Measurements from ENCODE around the gene APOL6. TPM values are rescaled to one million over a fixed set of nuclear protein-coding genes. Genes with fewer than 3 reads are reported as not detected.
"Not testable (repeated sequence)": the region's sequence is repeated elsewhere in the genome, so short reads cannot be mapped to it uniquely, and the experiment has no call there.

The APOL6 gene
- total RNA-seq, 2 donors from 2014 or later = 8.7 to 14.6 TPM

DNA sequence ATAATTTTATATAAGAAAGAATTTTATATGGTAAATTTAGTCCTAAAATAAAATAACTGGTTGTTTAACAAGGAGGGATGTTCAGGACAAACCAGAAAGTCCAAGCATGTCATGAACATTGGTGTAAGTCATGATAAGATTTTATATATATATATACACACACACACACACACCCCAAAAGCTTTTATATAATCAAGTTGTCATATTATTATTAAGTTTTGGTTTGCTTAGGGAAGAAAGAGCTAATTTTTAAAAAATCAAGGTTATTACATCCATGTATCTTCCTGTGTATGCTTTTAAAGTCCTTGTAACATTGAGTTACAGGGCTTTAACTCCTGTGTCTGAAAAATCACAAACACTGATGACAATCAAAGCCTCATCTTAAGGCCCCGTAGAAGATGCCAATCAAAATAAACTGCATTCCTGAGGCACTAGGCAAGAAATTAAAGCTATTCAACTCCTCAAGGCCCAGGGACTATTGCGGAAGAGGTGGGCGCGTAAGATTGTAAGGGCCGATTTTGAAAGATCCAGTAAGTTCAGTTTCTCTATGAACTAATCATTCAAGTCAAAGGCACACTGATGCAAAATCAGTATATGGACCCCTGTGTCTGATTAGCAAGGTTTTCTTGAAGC lies 16.8 kb downstream of the APOL6 start:
- H3K36me3 ChIP-seq = no peaks in the 10 kb centered on the region
- WGBS = 89% methylated on average over 5 of the region's 5 CpGs
- H3K4me1 ChIP-seq (replicated peaks) = no peaks in the 10 kb centered on the region
- H3K9me3 ChIP-seq = no peaks in the 10 kb centered on the region
- intact Hi-C loops (cut with DNase I) = no loop called here
- DNase-seq (ENCODE audit: low spot score) = no peak
- no peaks in the 10 kb centered on the region for H3K27me3 ChIP-seq (replicated peaks; ENCODE audit: insufficient read depth)
- H3K4me3 ChIP-seq = no peak overlapping the region
- H3K27ac ChIP-seq = no peak overlapping the region
- TF ChIP-seq POLR2AphosphoS5 (IDR thresholded peaks at IDR 0.05) = no peak
- no peak for TF ChIP-seq POLR2A (IDR thresholded peaks at IDR 0.05)
- TF ChIP-seq, protein P1, sequence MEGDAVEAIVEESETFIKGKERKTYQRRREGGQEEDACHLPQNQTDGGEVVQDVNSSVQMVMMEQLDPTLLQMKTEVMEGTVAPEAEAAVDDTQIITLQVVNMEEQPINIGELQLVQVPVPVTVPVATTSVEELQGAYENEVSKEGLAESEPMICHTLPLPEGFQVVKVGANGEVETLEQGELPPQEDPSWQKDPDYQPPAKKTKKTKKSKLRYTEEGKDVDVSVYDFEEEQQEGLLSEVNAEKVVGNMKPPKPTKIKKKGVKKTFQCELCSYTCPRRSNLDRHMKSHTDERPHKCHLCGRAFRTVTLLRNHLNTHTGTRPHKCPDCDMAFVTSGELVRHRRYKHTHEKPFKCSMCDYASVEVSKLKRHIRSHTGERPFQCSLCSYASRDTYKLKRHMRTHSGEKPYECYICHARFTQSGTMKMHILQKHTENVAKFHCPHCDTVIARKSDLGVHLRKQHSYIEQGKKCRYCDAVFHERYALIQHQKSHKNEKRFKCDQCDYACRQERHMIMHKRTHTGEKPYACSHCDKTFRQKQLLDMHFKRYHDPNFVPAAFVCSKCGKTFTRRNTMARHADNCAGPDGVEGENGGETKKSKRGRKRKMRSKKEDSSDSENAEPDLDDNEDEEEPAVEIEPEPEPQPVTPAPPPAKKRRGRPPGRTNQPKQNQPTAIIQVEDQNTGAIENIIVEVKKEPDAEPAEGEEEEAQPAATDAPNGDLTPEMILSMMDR (IDR thresholded peaks at IDR 0.05) = no peak

DNA sequence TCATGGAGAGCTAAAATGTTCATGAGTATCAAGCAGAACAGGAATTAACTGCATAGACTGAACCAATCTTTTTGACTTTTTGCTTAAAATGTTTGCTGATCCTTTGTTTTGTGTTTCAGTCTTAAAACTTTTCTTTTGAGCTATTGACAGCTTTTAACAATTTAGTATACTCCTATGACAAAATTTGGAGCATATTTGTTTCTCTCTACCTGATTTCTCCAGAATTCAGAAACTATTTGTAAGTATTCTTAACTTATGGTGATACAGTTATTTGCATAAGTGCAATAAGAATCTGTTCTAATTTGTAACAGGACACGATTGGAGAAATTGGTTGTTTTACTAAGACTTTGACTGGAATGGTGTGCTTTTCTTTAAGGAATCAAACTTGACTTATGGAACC lies 18.5 kb downstream of the APOL6 start:
- H3K9me3 ChIP-seq; DNase-seq (ENCODE audit: low spot score); intact Hi-C loops (cut with DNase I); H3K4me1 ChIP-seq (replicated peaks); H3K27ac ChIP-seq; H3K4me3 ChIP-seq; H3K27me3 ChIP-seq (replicated peaks; ENCODE audit: insufficient read depth); H3K36me3 ChIP-seq: not testable (repeated sequence)
- 97% methylated on average over 1 of the region's 1 CpG for WGBS

DNA sequence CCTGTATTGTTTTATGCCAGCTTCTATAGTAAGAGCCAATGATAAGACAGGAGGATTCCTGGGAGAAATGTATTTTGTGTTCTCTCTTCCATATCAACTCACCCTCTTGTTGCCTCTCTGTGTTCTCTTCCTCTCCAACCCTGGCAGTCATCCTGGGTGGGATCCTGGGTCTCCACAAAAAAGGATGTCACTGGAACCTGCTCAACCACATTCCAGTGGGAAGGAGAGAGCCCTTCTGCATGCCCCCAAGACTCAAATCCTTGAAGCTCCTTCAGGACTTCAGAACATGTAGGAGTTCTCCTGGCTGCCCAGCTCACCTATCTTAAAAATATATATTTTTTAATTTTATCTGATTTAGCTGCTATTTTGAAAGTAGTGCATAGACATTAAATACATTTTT lies 26.1 kb downstream of the APOL6 start:
- Histone ChIP-seq H3K36me3 (no peaks in the 10 kb centered on the region), H3K9me3 (no peaks in the 10 kb centered on the region), H3K4me3 (no peak overlapping the region), H3K27ac (no peak overlapping the region), H3K4me1 (replicated peaks) (no peaks in the 10 kb centered on the region), H3K27me3 (replicated peaks; ENCODE audit: insufficient read depth) (no peaks in the 10 kb centered on the region)
- TF ChIP-seq, protein P1 (IDR thresholded peaks at IDR 0.05) = no peak
- no peak for TF ChIP-seq POLR2A (IDR thresholded peaks at IDR 0.05)
- no peak for TF ChIP-seq POLR2AphosphoS5 (IDR thresholded peaks at IDR 0.05)
- intact Hi-C loops (cut with DNase I) = no loop called here
- no peak for DNase-seq (ENCODE audit: low spot score)

GRCh38 chr22:35676065-35676464 lies 27.8 kb downstream of the APOL6 start:
- DNase-seq (ENCODE audit: low spot score); intact Hi-C loops (cut with DNase I); H3K4me3 ChIP-seq; H3K4me1 ChIP-seq (replicated peaks); H3K9me3 ChIP-seq; H3K36me3 ChIP-seq; H3K27ac ChIP-seq; H3K27me3 ChIP-seq (replicated peaks; ENCODE audit: insufficient read depth): not testable (repeated sequence)
- 25% methylated on average over 1 of the region's 1 CpG for WGBS

GRCh38 chr22:35677460-35678187 lies 29.4 kb downstream of the APOL6 start:
- Histone ChIP-seq H3K27me3 (replicated peaks; ENCODE audit: insufficient read depth) (no peaks in the 10 kb centered on the region), H3K4me3 (no peak overlapping the region), H3K4me1 (replicated peaks) (no peaks in the 10 kb centered on the region), H3K36me3 (no peaks in the 10 kb centered on the region), H3K9me3 (no peaks in the 10 kb centered on the region), H3K27ac (no peak overlapping the region)
- 73% methylated on average over 7 of the region's 7 CpGs for WGBS
- DNase-seq (ENCODE audit: low spot score) = no peak
- TF ChIP-seq, protein P1 (IDR thresholded peaks at IDR 0.05) = no peak
- TF ChIP-seq POLR2A (IDR thresholded peaks at IDR 0.05) (no peak), POLR2AphosphoS5 (IDR thresholded peaks at IDR 0.05) (no peak)
- intact Hi-C loops (cut with DNase I) = no loop called here

GRCh38 chr22:35678836-35679235 lies 30.6 kb downstream of the APOL6 start:
- no peak overlapping the region for H3K27ac ChIP-seq
- no peaks in the 10 kb centered on the region for H3K27me3 ChIP-seq (replicated peaks; ENCODE audit: insufficient read depth)
- no peaks in the 10 kb centered on the region for H3K9me3 ChIP-seq
- 88% methylated on average over 2 of the region's 2 CpGs for WGBS
- no peaks in the 10 kb centered on the region for H3K4me1 ChIP-seq (replicated peaks)
- no peak overlapping the region for H3K4me3 ChIP-seq
- H3K36me3 ChIP-seq = no peaks in the 10 kb centered on the region
- TF ChIP-seq, protein P1 (IDR thresholded peaks at IDR 0.05) = no peak
- TF ChIP-seq POLR2AphosphoS5 (IDR thresholded peaks at IDR 0.05) (no peak), POLR2A (IDR thresholded peaks at IDR 0.05) (no peak)
- intact Hi-C loops (cut with DNase I) = no loop called here
- no peak for DNase-seq (ENCODE audit: low spot score)

- H3K4me1 ChIP-seq (replicated peaks); H3K27ac ChIP-seq; H3K36me3 ChIP-seq; H3K4me3 ChIP-seq; H3K27me3 ChIP-seq (replicated peaks; ENCODE audit: insufficient read depth); DNase-seq (ENCODE audit: low spot score); H3K9me3 ChIP-seq; intact Hi-C loops (cut with DNase I): not testable (repeated sequence)
- WGBS = 53% methylated on average over 4 of the region's 4 CpGs
Observed at GRCh38 chr22:35679492-35679891, 31.2 kb downstream of the APOL6 start.

All from prostate gland (tissue), 2 donors.